Head of caudate nucleus (tissue), 42 donors: ENCODE data around the gene RB1.

ENCODE experiments used
- DNase-seq, 42 donors: peaks; one replicate each; pipeline versions ENCODE4 v3.0.0 to v3.0.0-alpha.2; 2020 to 2021; ENCODE audit warnings: mixed read lengths in 7 of 42
- intact Hi-C: fragments of 100-400 bp; cut with DNase I; formaldehyde crosslinking; loops from one replicate; pipeline ENCODE4 v1.15.0; 2022

RB1 gene

GRCh38 chr13:48478391-48478790, 174.8 kb downstream of the RB1 start:
- intact Hi-C loops, result no loop called here
- no peak for DNase-seq

DNA sequence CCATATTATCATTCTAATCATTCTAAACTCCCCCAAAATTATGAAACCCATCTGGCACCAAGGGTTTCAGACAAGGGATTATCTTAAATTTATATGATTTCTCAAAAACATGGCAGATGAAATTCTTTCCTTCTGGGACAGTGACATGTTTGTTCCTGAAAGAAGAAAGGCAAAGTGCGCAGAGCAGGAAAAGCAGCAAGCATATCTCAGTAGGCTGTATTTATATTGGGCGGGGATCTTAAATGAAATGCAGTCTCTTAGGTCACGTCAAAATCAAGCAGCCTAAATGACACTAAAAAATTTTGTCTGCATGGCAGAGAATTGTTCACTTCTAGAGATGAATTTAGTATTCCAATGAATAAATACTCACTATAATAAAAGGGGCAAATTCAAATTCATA, 180.0 kb downstream of the RB1 start:
- intact Hi-C loops, result no loop called here
- DNase-seq, result no peak

DNA sequence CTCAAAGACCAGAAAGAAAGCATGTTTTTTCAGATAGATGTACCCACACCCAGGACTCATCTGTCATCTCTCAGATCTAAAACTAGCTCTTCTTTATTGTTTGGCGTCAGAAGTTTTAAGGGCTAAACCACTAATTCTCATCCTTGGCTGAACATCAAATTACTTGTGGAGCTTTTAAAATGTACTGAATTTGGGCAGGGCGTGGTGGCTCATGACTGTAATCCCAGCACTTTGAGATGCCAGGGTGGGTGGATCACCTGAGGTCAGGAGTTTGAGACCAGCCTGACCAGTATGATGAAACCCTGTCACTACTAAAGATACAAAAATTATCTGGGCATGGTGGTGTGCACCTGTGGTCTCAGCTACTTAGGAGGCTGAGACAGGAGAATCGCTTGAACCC, 181.9 kb downstream of the RB1 start:
- no peak for DNase-seq
- intact Hi-C loops, result no loop called here

- no peak for DNase-seq
- intact Hi-C loops, result no loop called here
Measured at GRCh38 chr13:48486362-48486761, 182.8 kb downstream of the RB1 start.

DNA sequence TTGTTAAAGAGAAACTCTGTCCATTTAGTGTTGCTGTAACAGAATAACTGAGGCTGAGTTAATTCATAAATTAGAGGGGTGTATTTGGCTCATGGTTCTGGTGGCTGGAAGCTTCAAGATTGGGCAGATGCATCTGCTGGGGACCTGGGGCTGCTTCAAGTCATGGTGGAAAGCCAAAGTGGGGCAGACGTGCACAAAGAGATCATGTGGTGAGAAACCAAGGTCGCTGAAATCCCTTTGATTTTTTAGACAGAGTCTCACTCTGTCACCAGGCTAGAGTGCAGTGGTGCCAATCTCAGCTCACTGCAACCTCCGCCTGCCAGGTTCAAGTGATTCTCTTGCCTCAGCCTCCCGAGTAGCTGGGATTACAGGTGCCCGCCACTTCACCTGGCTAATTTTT, 183.3 kb downstream of the RB1 start:
- DNase-seq, result no peak
- intact Hi-C loops, result no loop called here

DNA sequence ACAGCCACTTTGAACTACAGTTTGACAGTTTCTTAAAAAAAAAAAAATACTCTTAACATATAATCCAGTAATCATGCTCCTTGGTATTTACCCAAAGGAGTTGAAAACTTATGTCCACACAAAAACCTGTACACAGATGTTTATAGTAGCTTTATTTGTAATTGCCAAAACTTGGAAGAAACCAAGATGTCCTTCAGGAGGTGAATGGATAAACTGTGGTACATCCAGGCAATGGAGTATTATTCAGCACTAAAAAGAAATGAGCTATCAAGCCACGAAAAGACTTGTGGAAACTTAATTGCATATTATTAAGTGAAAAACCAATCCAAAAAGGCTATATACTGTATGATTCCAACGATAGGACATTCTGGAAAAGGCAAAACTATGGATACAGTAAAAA, 184.4 kb downstream of the RB1 start:
- intact Hi-C loops, result no loop called here
- DNase-seq, result no peak

DNA sequence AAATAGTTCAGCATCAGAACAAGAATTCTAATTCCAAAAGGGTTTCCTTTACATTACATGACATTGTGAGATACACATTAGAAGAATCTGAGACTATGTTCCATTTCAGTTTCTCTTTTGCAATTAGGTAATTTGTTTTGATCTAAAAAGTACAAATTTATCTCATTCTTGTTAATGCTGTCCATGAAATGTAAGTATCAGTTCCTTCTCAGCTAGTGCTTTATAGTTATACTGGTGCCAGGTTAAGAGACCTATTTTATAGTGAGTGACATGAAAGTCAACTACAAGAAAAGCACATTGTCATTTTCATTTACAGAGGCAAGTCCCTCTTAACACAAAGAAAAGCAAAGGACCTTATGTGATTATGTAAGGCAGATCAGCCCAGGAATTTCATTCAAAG, 185.4 kb downstream of the RB1 start:
- intact Hi-C loops, result no loop called here
- DNase-seq, result no peak

DNA sequence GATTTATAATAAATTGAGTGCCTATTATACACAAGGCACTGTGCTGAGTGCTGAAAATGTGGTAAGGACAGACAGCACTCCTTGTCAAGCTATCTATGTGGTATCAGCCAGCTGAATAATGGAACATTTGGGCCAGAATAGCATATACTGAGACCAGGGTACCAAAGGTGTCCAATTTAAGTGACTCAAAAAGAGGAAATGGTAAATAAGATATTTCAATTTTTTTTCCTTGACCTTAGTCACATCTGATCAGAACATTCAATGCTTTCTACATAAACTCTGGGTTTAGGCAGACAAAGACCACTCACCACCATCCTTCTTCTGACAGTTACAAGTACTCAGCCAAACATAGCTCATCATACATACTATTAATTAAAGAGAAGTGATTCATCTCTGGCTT, 186.1 kb downstream of the RB1 start:
- intact Hi-C loops, result loop anchor here (10.0 kb wide), 1 partner anchor 85 kb away; no protein-coding TSS in a partner anchor
- no peak for DNase-seq

DNA sequence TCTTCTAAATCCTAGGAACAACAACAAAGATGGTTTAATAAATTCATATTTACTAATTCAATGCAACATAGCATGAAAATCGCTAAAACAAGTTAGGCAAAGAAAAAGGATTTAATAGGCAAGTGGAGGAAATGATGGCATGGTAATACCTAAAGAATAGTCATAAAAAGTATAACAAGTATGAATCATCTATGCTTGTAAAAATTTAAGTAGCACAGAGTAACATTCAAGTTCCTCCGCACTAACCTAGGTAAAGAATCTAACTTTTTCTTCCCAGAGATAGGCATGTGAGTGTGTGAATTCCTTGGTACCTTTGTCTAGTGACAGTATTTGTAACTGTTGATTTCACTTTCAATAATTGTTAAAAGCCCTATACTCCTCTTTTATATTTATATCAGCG, 186.7 kb downstream of the RB1 start:
- DNase-seq, result no peak
- intact Hi-C loops, result loop anchor here (10.0 kb wide), 1 partner anchor 85 kb away; no protein-coding TSS in a partner anchor

- intact Hi-C loops, result loop anchor here (10.0 kb wide), 1 partner anchor 83 kb away; no protein-coding TSS in a partner anchor
- no peak for DNase-seq
Measured at GRCh38 chr13:48491423-48492095, 188.0 kb downstream of the RB1 start.

GRCh38 chr13:48492096-48492440, 188.5 kb downstream of the RB1 start:
- no peak for DNase-seq
- intact Hi-C loops, result loop anchor here (10.0 kb wide), 1 partner anchor 83 kb away; no protein-coding TSS in a partner anchor

GRCh38 chr13:48492470-48493065, 189.0 kb downstream of the RB1 start:
- intact Hi-C loops, result loop anchor here (10.0 kb wide), 1 partner anchor 82 kb away; no protein-coding TSS in a partner anchor
- peak in 40 of 42 donors; percentile 19 to 79 (median 57) for DNase-seq

DNA sequence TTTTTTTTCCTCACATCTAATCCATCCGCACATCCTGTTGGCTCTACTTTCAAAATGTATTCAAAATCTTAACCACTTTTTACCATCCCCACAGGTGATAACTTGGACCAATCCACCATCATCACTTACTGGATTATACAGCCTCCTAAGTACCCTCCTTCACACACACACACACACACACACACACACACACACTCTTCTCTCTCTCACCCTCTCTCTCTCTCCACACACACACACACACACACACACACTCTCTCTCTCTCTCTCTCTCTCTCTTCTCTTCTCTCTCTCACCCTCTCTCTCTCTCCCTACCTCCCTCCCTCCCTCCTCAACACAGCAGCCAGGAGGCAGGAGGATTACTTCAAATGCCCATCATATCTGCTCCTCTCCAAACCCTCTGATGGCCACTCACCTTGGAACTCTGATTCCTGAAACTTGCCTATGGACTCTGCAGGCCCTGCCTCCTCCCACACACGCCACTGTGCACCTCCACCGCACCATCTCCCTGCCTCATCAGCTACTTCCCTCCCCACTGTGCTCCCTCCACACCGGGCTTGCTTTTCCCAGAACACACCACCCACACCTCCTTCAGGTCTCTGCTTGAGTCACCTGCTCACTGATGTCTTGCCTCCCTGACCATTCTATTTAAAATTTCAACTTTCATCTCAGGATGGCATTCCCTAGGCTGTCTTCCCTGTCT, 189.7 kb downstream of the RB1 start:
- intact Hi-C loops, result loop anchor here (10.0 kb wide), 1 partner anchor 82 kb away; no protein-coding TSS in a partner anchor
- DNase-seq, result peak in 3 of 42 donors; percentile 25 to 54 (median 26)

DNA sequence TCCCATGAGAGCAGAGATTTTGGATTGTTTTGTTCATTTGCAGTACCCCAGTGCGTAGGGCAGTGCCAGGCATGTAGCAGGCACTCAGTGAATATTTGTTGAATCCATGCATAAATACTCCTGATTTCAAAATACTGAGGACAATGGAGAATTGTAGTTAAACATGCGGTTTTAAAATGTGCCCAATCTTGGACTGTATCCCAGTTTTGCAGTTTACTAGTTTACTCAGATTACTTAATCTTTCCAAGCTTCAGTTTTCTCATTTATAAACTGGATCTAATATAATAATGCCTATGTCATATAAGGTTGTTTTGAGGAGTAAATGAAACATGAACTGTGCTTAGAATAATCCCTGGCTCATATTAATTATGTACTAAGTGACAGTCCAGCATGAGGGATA, 190.3 kb downstream of the RB1 start:
- intact Hi-C loops, result loop anchor here (10.0 kb wide), 1 partner anchor 81 kb away; no protein-coding TSS in a partner anchor
- no peak for DNase-seq

DNA sequence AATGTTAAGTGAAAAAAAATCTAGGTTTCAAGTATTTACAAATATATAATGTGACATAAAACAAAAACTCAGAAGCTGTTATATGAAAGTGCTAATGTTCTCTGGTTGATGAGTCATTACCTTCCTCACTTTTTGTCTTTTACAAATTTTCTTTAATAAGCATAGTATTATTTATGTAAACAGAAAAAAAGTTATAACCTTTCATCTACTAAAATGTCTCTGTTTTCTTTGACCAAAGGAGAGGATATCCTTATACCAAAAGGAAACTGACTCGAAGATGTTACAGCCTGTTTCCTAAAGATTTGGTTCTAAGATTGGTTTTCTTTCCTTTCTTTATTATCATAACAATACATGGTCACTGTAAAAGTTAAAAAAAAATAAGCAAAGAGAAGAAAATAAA, 191.3 kb downstream of the RB1 start:
- intact Hi-C loops, result loop anchor here (10.0 kb wide), 1 partner anchor 80 kb away; no protein-coding TSS in a partner anchor
- DNase-seq, result no peak

- DNase-seq, result no peak
- intact Hi-C loops, result loop anchor here (10.0 kb wide), 1 partner anchor 78 kb away; no protein-coding TSS in a partner anchor
Measured at GRCh38 chr13:48496271-48497161, 193.0 kb downstream of the RB1 start.

GRCh38 chr13:48497669-48498068, 194.1 kb downstream of the RB1 start:
- intact Hi-C loops, result loop anchor here (10.0 kb wide), 1 partner anchor 77 kb away; no protein-coding TSS in a partner anchor
- peak in 1 of 42 donors; percentile 44 for DNase-seq

DNA sequence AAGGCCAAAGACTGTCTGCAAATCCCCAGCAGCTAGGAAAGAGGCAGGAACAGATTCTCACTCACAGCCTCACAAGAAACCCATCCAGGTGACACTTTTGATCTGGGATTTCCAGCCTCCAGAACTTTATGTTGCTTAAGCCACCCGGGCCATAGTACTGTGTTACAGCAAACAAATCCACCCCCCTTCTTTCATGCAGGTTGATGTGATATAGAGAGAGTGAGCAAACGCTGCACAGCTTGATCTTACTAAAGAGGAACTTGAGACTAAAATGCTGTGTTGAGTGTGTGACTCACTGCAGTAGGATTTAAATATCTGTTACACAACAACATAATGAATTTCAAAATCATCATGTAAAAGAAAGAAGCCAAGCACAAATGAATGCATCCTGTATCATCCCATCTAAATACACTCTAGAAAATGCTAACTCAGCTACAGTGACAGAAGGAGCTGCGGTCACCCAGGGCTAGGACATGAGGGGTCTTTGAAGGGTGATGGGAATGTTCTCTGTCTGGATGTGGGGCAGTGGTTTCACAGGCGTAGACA, 197.2 kb downstream of the RB1 start:
- peak in 19 of 42 donors; percentile 16 to 78 (median 41) for DNase-seq
- intact Hi-C loops, result no loop called here

GRCh38 chr13:48501705-48502104, 198.2 kb downstream of the RB1 start:
- intact Hi-C loops, result no loop called here
- DNase-seq, result no peak
